SK-N-SH treated with all-trans-retinoic acid at 6 μM for 48 hours (cell line): ENCODE data around the gene EPB42.

Experiments
- ATAC-seq: fragments of 200-7000 bp; cut with Tn5 transposase; 3 replicates; pipeline ENCODE4 v1.9.1; 2020; ENCODE audit warnings: mild to moderate bottlenecking, moderate library complexity
- ARNTL ChIP-seq: fragments of 450-650 bp; formaldehyde crosslinking; IDR thresholded peaks from 2 replicates; pipeline ENCODE4 v1.5.0; 2020; ENCODE audit warnings: low read depth, mild to moderate bottlenecking, moderate library complexity, borderline replicate concordance
- BACH2 ChIP-seq: fragments of 250-450 bp; sonication (Bioruptor Pico); IDR thresholded peaks from 2 replicates; pipeline ENCODE4 v1.9.0; 2021; ENCODE audit warnings: mild to moderate bottlenecking, borderline replicate concordance
- CSDC2 ChIP-seq: fragments of 250-450 bp; sonication (Bioruptor Pico); IDR thresholded peaks from 2 replicates; pipeline ENCODE4 v1.5.0; 2020; ENCODE audit warnings: mild to moderate bottlenecking, moderate library complexity
- ESRRG ChIP-seq: fragments of 250-450 bp; sonication (Bioruptor Pico); IDR thresholded peaks from 2 replicates; pipeline ENCODE4 v1.6.1; 2021; ENCODE audit warnings: mild to moderate bottlenecking
- GLIS3 ChIP-seq: fragments of 250-450 bp; sonication (Bioruptor Pico); IDR thresholded peaks from 2 replicates; pipeline ENCODE4 v1.5.0; 2020; ENCODE audit warnings: mild to moderate bottlenecking, moderate library complexity
- ISL1 ChIP-seq: fragments of 250-450 bp; sonication (Bioruptor Pico); IDR thresholded peaks from 2 replicates; pipeline ENCODE4 v2.1.2; 2022; ENCODE audit warnings: mild to moderate bottlenecking, moderate library complexity
- OSR1 ChIP-seq: fragments of 250-450 bp; sonication (Bioruptor Pico); IDR thresholded peaks from 2 replicates; pipeline ENCODE4 v1.8.0; 2022; ENCODE audit warnings: moderate library complexity, mild to moderate bottlenecking, inconsistent platforms
- PPARA ChIP-seq: fragments of 250-450 bp; sonication (Bioruptor Pico); IDR thresholded peaks from 2 replicates; pipeline ENCODE4 v1.5.0; 2020; ENCODE audit warnings: mild to moderate bottlenecking, borderline replicate concordance
- RARB ChIP-seq: fragments of 250-450 bp; sonication (Bioruptor Pico); IDR thresholded peaks from 2 replicates; pipeline ENCODE4 v1.8.0; 2021; ENCODE audit warnings: mild to moderate bottlenecking, moderate library complexity
- SNAI2 ChIP-seq: fragments of 250-450 bp; sonication (Bioruptor Pico); IDR thresholded peaks from 2 replicates; pipeline ENCODE4 v1.5.0; 2020; ENCODE audit warnings: mild to moderate bottlenecking, moderate library complexity
- TCF4 ChIP-seq: fragments of 250-450 bp; sonication (Bioruptor Pico); IDR thresholded peaks from 2 replicates; pipeline ENCODE4 v1.8.0; 2021; ENCODE audit warnings: mild to moderate bottlenecking, moderate library complexity, borderline replicate concordance
- TOX ChIP-seq: fragments of 250-450 bp; sonication (Bioruptor Pico); IDR thresholded peaks from 2 replicates; pipeline ENCODE4 v1.8.0; 2021; ENCODE audit warnings: mild to moderate bottlenecking, moderate library complexity, borderline replicate concordance
- ZC3H10 ChIP-seq: fragments of 250-450 bp; sonication (Bioruptor Pico); IDR thresholded peaks from 2 replicates; pipeline ENCODE4 v1.5.1; 2021; ENCODE audit warnings: mild to moderate bottlenecking, moderate library complexity
- ZFP30 ChIP-seq: fragments of 450-650 bp; formaldehyde crosslinking; IDR thresholded peaks from 2 replicates; pipeline ENCODE4 v1.5.0; 2022; ENCODE audit warnings: mild to moderate bottlenecking, moderate library complexity
- ZNF565 ChIP-seq: fragments of 450-650 bp; formaldehyde crosslinking; conservative IDR thresholded peaks from 2 replicates; pipeline ENCODE4 v1.5.0; 2020; ENCODE audit warnings: low read depth, mild to moderate bottlenecking, moderate library complexity
- ZNF70 ChIP-seq: fragments of 450-650 bp; formaldehyde crosslinking; IDR thresholded peaks from 2 replicates; pipeline ENCODE4 v1.5.0; 2020; ENCODE audit warnings: mild to moderate bottlenecking, moderate library complexity
- ZNF8 ChIP-seq: fragments of 450-650 bp; formaldehyde crosslinking; IDR thresholded peaks from 2 replicates; pipeline ENCODE4 v1.5.0; 2020; ENCODE audit warnings: mild to moderate bottlenecking, moderate library complexity
- TF ChIP-seq, protein P1 (sequence below): fragments of 250-450 bp; sonication (Bioruptor Pico); IDR thresholded peaks from 2 replicates; pipeline ENCODE4 v1.5.1; 2021; ENCODE audit warnings: mild to moderate bottlenecking, moderate library complexity
- TF ChIP-seq, protein P2 (sequence below): fragments of 250-450 bp; sonication (Bioruptor Pico); IDR thresholded peaks from 2 replicates; pipeline ENCODE4 v1.8.0; 2021; ENCODE audit warnings: low read depth, mild to moderate bottlenecking, moderate library complexity, borderline replicate concordance
- TF ChIP-seq, protein P3 (sequence below): fragments of 250-450 bp; sonication (Bioruptor Pico); IDR thresholded peaks from 2 replicates; pipeline ENCODE4 v1.5.0; 2020; ENCODE audit warnings: mild to moderate bottlenecking, moderate library complexity
- TF ChIP-seq, protein P4 (sequence below): fragments of 250-450 bp; sonication (Bioruptor Pico); IDR thresholded peaks from 2 replicates; pipeline ENCODE4 v1.5.1; 2020; ENCODE audit warnings: low read depth, mild to moderate bottlenecking, moderate library complexity

Gene EPB42

DNA sequence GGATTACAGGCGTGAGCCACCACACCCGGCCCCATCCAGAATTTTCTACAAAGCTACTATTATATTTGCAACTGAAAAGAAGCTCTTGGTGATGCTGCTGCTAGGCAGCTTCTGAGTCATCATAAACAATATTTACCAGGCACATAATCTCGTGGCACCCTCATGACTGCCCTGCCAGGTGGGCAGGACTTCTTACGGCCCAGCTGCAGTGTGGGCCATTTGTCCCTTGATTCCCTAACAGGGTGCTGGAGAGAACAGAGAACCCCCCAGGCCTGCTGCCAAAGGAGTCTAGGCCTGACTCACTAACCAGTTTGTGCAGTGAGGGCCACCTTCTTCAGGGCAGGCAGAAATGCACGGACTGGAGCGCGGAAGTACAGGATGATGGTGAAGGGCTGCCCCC lies 4.9 kb downstream of the EPB42 start (continued):
- TF ChIP-seq, protein P1, sequence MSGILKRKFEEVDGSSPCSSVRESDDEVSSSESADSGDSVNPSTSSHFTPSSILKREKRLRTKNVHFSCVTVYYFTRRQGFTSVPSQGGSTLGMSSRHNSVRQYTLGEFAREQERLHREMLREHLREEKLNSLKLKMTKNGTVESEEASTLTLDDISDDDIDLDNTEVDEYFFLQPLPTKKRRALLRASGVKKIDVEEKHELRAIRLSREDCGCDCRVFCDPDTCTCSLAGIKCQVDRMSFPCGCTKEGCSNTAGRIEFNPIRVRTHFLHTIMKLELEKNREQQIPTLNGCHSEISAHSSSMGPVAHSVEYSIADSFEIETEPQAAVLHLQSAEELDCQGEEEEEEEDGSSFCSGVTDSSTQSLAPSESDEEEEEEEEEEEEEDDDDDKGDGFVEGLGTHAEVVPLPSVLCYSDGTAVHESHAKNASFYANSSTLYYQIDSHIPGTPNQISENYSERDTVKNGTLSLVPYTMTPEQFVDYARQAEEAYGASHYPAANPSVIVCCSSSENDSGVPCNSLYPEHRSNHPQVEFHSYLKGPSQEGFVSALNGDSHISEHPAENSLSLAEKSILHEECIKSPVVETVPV, result no peak

DNA sequence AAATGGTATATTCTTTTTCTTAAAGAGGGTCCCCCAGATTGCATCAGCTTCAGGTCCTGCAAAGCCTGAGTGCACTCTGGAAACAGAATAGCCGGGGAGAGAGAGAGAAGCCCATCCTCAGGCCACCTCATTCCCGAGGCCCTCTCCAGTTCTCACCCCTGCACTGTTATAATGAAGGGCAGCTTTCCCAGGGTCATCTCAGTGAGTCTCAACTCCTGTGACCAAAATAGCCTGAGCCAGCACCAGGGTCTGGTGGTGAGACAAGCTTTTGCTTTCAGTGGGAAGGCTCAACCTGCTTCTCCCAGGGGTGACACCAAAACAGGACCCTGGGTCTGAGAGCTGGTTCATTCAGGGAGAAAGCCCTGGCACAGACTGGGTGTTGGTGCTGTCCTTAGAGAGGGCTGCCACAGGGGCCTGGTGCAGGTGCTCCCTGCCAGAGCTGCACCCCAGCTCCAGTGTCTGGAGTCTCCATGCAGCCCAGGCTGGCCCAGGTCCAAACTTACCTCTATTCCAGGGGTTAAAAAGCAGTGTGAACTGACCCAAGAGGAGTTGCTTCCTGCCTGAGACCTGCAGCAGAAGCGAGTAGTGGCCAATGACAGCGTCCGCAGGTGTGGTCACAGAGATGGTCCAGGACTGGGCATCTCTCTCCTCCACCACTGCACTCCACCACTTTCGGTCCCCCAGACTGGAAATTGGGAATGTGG lies 6.1 kb downstream of the EPB42 start:
- ATAC-seq, result no peak

DNA sequence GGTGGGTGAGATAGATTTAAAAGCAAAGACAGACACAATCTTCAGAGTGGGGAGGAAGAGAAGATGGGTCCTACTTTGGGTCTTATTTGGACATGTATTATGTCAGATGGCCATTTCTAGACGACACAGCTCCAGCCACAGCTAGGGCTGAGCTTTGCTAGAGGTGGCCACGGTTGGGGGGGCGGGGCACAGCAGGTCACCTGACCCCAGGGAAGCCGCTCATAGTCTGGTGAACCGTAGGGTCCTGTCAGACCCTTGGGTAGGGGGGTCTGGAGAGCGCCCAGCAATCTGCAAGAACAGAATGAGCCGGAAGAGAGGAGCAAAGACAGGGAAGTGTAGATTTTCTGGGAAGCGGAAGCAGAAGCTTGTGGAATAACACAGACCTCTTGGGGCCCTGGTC lies 6.6 kb downstream of the EPB42 start:
- TF ChIP-seq GLIS3 (CRISPR knock-in tag) (no peak), RARB (no peak), ESRRG (CRISPR knock-in tag) (no peak), ZNF8 (no peak), TOX (no peak), OSR1 (no peak), SNAI2 (CRISPR knock-in tag) (no peak)
- TF ChIP-seq, protein P2, sequence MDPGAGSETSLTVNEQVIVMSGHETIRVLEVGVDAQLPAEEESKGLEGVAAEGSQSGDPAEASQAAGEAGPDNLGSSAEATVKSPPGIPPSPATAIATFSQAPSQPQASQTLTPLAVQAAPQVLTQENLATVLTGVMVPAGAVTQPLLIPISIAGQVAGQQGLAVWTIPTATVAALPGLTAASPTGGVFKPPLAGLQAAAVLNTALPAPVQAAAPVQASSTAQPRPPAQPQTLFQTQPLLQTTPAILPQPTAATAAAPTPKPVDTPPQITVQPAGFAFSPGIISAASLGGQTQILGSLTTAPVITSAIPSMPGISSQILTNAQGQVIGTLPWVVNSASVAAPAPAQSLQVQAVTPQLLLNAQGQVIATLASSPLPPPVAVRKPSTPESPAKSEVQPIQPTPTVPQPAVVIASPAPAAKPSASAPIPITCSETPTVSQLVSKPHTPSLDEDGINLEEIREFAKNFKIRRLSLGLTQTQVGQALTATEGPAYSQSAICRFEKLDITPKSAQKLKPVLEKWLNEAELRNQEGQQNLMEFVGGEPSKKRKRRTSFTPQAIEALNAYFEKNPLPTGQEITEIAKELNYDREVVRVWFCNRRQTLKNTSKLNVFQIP (CRISPR knock-in tag), result no peak
- TF ChIP-seq, protein P3, sequence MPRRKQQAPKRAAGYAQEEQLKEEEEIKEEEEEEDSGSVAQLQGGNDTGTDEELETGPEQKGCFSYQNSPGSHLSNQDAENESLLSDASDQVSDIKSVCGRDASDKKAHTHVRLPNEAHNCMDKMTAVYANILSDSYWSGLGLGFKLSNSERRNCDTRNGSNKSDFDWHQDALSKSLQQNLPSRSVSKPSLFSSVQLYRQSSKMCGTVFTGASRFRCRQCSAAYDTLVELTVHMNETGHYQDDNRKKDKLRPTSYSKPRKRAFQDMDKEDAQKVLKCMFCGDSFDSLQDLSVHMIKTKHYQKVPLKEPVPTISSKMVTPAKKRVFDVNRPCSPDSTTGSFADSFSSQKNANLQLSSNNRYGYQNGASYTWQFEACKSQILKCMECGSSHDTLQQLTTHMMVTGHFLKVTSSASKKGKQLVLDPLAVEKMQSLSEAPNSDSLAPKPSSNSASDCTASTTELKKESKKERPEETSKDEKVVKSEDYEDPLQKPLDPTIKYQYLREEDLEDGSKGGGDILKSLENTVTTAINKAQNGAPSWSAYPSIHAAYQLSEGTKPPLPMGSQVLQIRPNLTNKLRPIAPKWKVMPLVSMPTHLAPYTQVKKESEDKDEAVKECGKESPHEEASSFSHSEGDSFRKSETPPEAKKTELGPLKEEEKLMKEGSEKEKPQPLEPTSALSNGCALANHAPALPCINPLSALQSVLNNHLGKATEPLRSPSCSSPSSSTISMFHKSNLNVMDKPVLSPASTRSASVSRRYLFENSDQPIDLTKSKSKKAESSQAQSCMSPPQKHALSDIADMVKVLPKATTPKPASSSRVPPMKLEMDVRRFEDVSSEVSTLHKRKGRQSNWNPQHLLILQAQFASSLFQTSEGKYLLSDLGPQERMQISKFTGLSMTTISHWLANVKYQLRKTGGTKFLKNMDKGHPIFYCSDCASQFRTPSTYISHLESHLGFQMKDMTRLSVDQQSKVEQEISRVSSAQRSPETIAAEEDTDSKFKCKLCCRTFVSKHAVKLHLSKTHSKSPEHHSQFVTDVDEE (CRISPR knock-in tag), result no peak
- ATAC-seq, result no peak

More for the DNA sequence above, 6.1 kb downstream of the EPB42 start:
- TF ChIP-seq RARB (no peak), ARNTL (no peak), OSR1 (no peak), GLIS3 (CRISPR knock-in tag) (no peak), PPARA (no peak), ESRRG (CRISPR knock-in tag) (no peak), ZNF70 (CRISPR knock-in tag) (no peak), ZNF8 (no peak), CSDC2 (CRISPR knock-in tag) (no peak), TOX (no peak), ZC3H10 (CRISPR knock-in tag) (no peak), ZNF565 (CRISPR knock-in tag) (no peak), TCF4 (CRISPR knock-in tag) (no peak), ZFP30 (no peak), ISL1 (CRISPR knock-in tag) (no peak), BACH2 (no peak)
- TF ChIP-seq, protein P4, sequence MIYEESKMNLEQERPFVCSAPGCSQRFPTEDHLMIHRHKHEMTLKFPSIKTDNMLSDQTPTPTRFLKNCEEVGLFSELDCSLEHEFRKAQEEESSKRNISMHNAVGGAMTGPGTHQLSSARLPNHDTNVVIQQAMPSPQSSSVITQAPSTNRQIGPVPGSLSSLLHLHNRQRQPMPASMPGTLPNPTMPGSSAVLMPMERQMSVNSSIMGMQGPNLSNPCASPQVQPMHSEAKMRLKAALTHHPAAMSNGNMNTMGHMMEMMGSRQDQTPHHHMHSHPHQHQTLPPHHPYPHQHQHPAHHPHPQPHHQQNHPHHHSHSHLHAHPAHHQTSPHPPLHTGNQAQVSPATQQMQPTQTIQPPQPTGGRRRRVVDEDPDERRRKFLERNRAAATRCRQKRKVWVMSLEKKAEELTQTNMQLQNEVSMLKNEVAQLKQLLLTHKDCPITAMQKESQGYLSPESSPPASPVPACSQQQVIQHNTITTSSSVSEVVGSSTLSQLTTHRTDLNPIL (CRISPR knock-in tag), result no peak
- TF ChIP-seq, protein P1, result no peak
- TF ChIP-seq, protein P2 (CRISPR knock-in tag), result no peak
- TF ChIP-seq, protein P3 (CRISPR knock-in tag), result no peak
